Measurements from ENCODE around the gene ZNF556.
A peak's percentile ranks its signal among the peaks of the same experiment; 100 is the strongest.
"Not testable (repeated sequence)": the region's sequence is repeated elsewhere in the genome, so short reads cannot be mapped to it uniquely, and the experiment has no call there.

Gene ZNF556

GRCh38 chr19:2888731-2889224 lies 21.6 kb downstream of the ZNF556 start:
- ATAC-seq (ENCODE audit: low read depth) = peak; percentile 73
- H3K4me3 ChIP-seq (ENCODE audit: severe bottlenecking) = peak overlapping the region; percentile 32
- H3K27ac ChIP-seq (ENCODE audit: poor library complexity, severe bottlenecking) = no peak overlapping the region

GRCh38 chr19:2890531-2890930 lies 23.4 kb downstream of the ZNF556 start:
- H3K4me3 ChIP-seq (ENCODE audit: severe bottlenecking); H3K27me3 ChIP-seq (ENCODE audit: insufficient read depth, poor library complexity, severe bottlenecking); ATAC-seq (ENCODE audit: low read depth); H3K9me3 ChIP-seq (ENCODE audit: severe bottlenecking); H3K27ac ChIP-seq (ENCODE audit: poor library complexity, severe bottlenecking); H3K36me3 ChIP-seq (ENCODE audit: low read depth); DNase-seq (ENCODE audit: low spot score): not testable (repeated sequence)
- H3K4me1 ChIP-seq (ENCODE audit: insufficient read depth, poor library complexity, severe bottlenecking) = peaks cover 11% of the 10 kb centered on the region

More at GRCh38 chr19:2888731-2889224, 21.6 kb downstream of the ZNF556 start:
- Histone ChIP-seq H3K36me3 (ENCODE audit: low read depth) (no peaks in the 10 kb centered on the region), H3K27me3 (ENCODE audit: insufficient read depth, poor library complexity, severe bottlenecking) (no peaks in the 10 kb centered on the region), H3K4me1 (ENCODE audit: insufficient read depth, poor library complexity, severe bottlenecking) (peaks cover 11% of the 10 kb centered on the region), H3K9me3 (ENCODE audit: severe bottlenecking) (peaks cover 2% of the 10 kb centered on the region)
- DNase-seq (ENCODE audit: low spot score) = peak; percentile 83
- no peak for TF ChIP-seq CTCF (IDR thresholded peaks at IDR 0.05; ENCODE audit: poor library complexity, severe bottlenecking)

- Histone ChIP-seq H3K36me3 (ENCODE audit: low read depth) (no peaks in the 10 kb centered on the region), H3K27me3 (ENCODE audit: insufficient read depth, poor library complexity, severe bottlenecking) (no peaks in the 10 kb centered on the region), H3K27ac (ENCODE audit: poor library complexity, severe bottlenecking) (no peak overlapping the region), H3K4me3 (ENCODE audit: severe bottlenecking) (no peak overlapping the region), H3K9me3 (ENCODE audit: severe bottlenecking) (peaks cover 3% of the 10 kb centered on the region), H3K4me1 (ENCODE audit: insufficient read depth, poor library complexity, severe bottlenecking) (no peaks in the 10 kb centered on the region)
- no peak for TF ChIP-seq CTCF (IDR thresholded peaks at IDR 0.05; ENCODE audit: poor library complexity, severe bottlenecking)
- no peak for ATAC-seq (ENCODE audit: low read depth)
- DNase-seq (ENCODE audit: low spot score) = no peak
Observed at GRCh38 chr19:2896694-2897093, 29.6 kb downstream of the ZNF556 start.

GRCh38 chr19:2900296-2901252 lies 33.4 kb downstream of the ZNF556 start, which contains the start of gene ZNF57:
Gene ZNF57, plus strand, starts transcription at chr19:2900928. Its CDS starts 118 bp downstream, at chr19:2901046.
- peak; percentile 96 for ATAC-seq (ENCODE audit: low read depth)

More at GRCh38 chr19:2900296-2901252, 33.4 kb downstream of the ZNF556 start, which contains the start of gene ZNF57:
- TF ChIP-seq CTCF (IDR thresholded peaks at IDR 0.05; ENCODE audit: poor library complexity, severe bottlenecking) = no peak
- no peaks in the 10 kb centered on the region for H3K4me1 ChIP-seq (ENCODE audit: insufficient read depth, poor library complexity, severe bottlenecking)
- H3K27ac ChIP-seq (ENCODE audit: poor library complexity, severe bottlenecking) = peak within 1 kb of the TSS; percentile 39
- peak within 1 kb of the TSS; percentile 45 for H3K4me3 ChIP-seq (ENCODE audit: severe bottlenecking)
- peaks cover 4% of the 10 kb centered on the region for H3K36me3 ChIP-seq (ENCODE audit: low read depth)
- H3K27me3 ChIP-seq (ENCODE audit: insufficient read depth, poor library complexity, severe bottlenecking) = no peaks in the 10 kb centered on the region
- peaks cover 3% of the 10 kb centered on the region for H3K9me3 ChIP-seq (ENCODE audit: severe bottlenecking)
- peak; percentile 100 for DNase-seq (ENCODE audit: low spot score)

Measured in RWPE2 (cell line).